Keratinocyte (primary cell): ENCODE results near the gene CTSA. TPM values are rescaled to one million over a fixed set of nuclear protein-coding genes. Genes with fewer than 3 reads are reported as not detected.
"Not testable (repeated sequence)": the region's sequence is repeated elsewhere in the genome, so short reads cannot be mapped to it uniquely, and the experiment has no call there.

Experiments
- DNase-seq: peaks from one replicate; pipeline ENCODE4 v3.0.0-alpha.2; 2011; ENCODE audit warnings: low read depth, missing footprints, low spot score
- FAIRE-seq: peaks from 2 replicates; lab custom pipeline; 2011; peaks lifted over from hg19 to GRCh38; lab: Jason Lieb, UNC
- H2AFZ ChIP-seq: 2 replicates; pipeline ENCODE4 v1.6.0; 2012; ENCODE audit warnings: low read length, control low read depth, inconsistent platforms; ENCODE audit not compliant: control insufficient read depth
- H3K27ac ChIP-seq: 2 replicates; pipeline ENCODE4 v1.5.1; 2011; ENCODE audit warnings: low read length; ENCODE audit not compliant: control insufficient read depth, insufficient read depth
- H3K27me3 ChIP-seq: 3 replicates; pipeline ENCODE4 v1.6.0; 2011; ENCODE audit warnings: low read length; ENCODE audit not compliant: control insufficient read depth, insufficient read depth; ENCODE audit errors: extremely low read depth
- H3K36me3 ChIP-seq, 2 experiments: 2 replicates in 1 of 2; 3 replicates in 1 of 2; pipeline ENCODE4 v1.5.1; 2011; ENCODE audit warnings: low read length in 2 of 2, mild to moderate bottlenecking in 1 of 2; ENCODE audit not compliant: control insufficient read depth in 2 of 2, insufficient read depth in 2 of 2; ENCODE audit errors: extremely low read depth in 1 of 2
- H3K4me1 ChIP-seq: 3 replicates; pipeline ENCODE4 v1.5.1; 2011; ENCODE audit warnings: low read length; ENCODE audit not compliant: control insufficient read depth, insufficient read depth; ENCODE audit errors: extremely low read depth
- H3K4me2 ChIP-seq: 3 replicates; pipeline ENCODE4 v1.6.0; 2011; ENCODE audit warnings: low read depth, low read length; ENCODE audit not compliant: control insufficient read depth, insufficient read depth; ENCODE audit errors: extremely low read depth
- H3K4me3 ChIP-seq, 3 experiments: fragments of 200-600 bp in 1 of 3; sonication (generic) in 1 of 3; 2 replicates in 2 of 3; 3 replicates in 1 of 3; pipeline ENCODE4 v1.5.1; 2011 to 2016; ENCODE audit warnings: low read length in 3 of 3, mild to moderate bottlenecking in 3 of 3, control low read depth in 2 of 3, inconsistent platforms in 1 of 3, low read depth in 1 of 3, mixed read lengths in 1 of 3, mixed run types in 1 of 3, moderate library complexity in 1 of 3; ENCODE audit not compliant: control insufficient read depth in 2 of 3, insufficient read depth in 2 of 3; ENCODE audit errors: extremely low read depth in 1 of 3
- H3K79me2 ChIP-seq: 2 replicates; pipeline ENCODE4 v1.6.0; 2012; ENCODE audit warnings: low read length; ENCODE audit not compliant: control insufficient read depth, insufficient read depth
- H3K9ac ChIP-seq: 3 replicates; pipeline ENCODE4 v1.6.0; 2011; ENCODE audit warnings: low read length; ENCODE audit not compliant: control insufficient read depth, insufficient read depth; ENCODE audit errors: extremely low read depth
- H3K9me1 ChIP-seq: 3 replicates; pipeline ENCODE4 v1.6.0; 2011; ENCODE audit warnings: low read length; ENCODE audit not compliant: control insufficient read depth, insufficient read depth; ENCODE audit errors: extremely low read depth
- H3K9me3 ChIP-seq: 2 replicates; pipeline ENCODE4 v1.5.1; 2012; ENCODE audit warnings: low read depth, low read length; ENCODE audit not compliant: control insufficient read depth
- H4K20me1 ChIP-seq: 3 replicates; pipeline ENCODE4 v1.6.0; 2011; ENCODE audit warnings: low read length; ENCODE audit not compliant: control insufficient read depth, insufficient read depth; ENCODE audit errors: extremely low read depth
- CTCF ChIP-seq, 3 experiments: IDR thresholded peaks in 1 of 3; conservative IDR thresholded peaks in 1 of 3; optimal IDR thresholded peaks in 1 of 3; 2 replicates in 2 of 3; 3 replicates in 1 of 3; pipeline versions ENCODE3 to v1.5.1; 2011; ENCODE audit warnings: low read length in 3 of 3, mild to moderate bottlenecking in 3 of 3, moderate library complexity in 2 of 3, control low read depth in 1 of 3, inconsistent platforms in 1 of 3; ENCODE audit not compliant: insufficient read depth in 2 of 3; ENCODE audit errors: extremely low read depth in 1 of 3
- EZH2 ChIP-seq: IDR thresholded peaks from one replicate; pipeline ENCODE4 v1.6.1; 2012; ENCODE audit warnings: inconsistent platforms, mild to moderate bottlenecking, low read length, moderate library complexity
- dilution Hi-C: fragments of 300-500 bp; cut with MboI; formaldehyde crosslinking; loops from one replicate; pipeline ENCODE4 v1.7.0; 2020; ENCODE audit warnings: low sequenced_read_pairs; ENCODE audit not compliant: extremely low pct_ligation_motif_present
- polyA plus RNA-seq, 5 experiments: library from polyadenylated mRNA; depleted of rRNA in 3 of 5; stranded (reverse) in 3 of 5; stranded (forward) in 1 of 5; unstranded in 1 of 5; fragments of >200 nt; gene quantifications; 1 replicate in 1 of 5; 2 replicates in 3 of 5; 3 replicates in 1 of 5; pipeline versions ENCODE4 v1.2.1 to v1.2.3, GENCODE V29; 2011 to 2012; ENCODE audit warnings: missing spikeins in 2 of 5, low read depth in 1 of 5, low replicate concordance in 1 of 5

CTSA gene
- polyA plus RNA-seq, 1 donor (not counting 4 experiments of a cell fraction or from before 2014, with no cell fraction given) = 38.6 TPM

- Histone ChIP-seq H3K9ac (no peak overlapping the region), H3K9me3 (no peaks in the 10 kb centered on the region), H3K4me3 (no peak overlapping the region), H3K36me3 (peaks cover 13 to 32% of the 10 kb centered on the region in 2 experiments), H3K27me3 (no peaks in the 10 kb centered on the region), H2AFZ (no peak overlapping the region), H3K4me1 (no peaks in the 10 kb centered on the region), H3K27ac (no peak overlapping the region), H3K9me1 (no peaks in the 10 kb centered on the region), H3K4me2 (no peak overlapping the region), H4K20me1 (no peaks in the 10 kb centered on the region), H3K79me2 (no peaks in the 10 kb centered on the region)
- dilution Hi-C loops = no loop called here
- DNase-seq = no peak
- FAIRE-seq = no peak
- no peak for TF ChIP-seq EZH2
- TF ChIP-seq CTCF (optimal IDR thresholded peaks at IDR 0.05 in 1 of 3, IDR thresholded peaks at IDR 0.05 in 1 of 3, conservative IDR thresholded peaks at IDR 0.05 in 1 of 3; ENCODE audit: extremely low read depth in 1 of 3, insufficient read depth in 2 of 3, low read length in 3 of 3) = no peak
Observed at GRCh38 chr20:45899046-45899835, 8.1 kb downstream of the CTSA start.

DNA sequence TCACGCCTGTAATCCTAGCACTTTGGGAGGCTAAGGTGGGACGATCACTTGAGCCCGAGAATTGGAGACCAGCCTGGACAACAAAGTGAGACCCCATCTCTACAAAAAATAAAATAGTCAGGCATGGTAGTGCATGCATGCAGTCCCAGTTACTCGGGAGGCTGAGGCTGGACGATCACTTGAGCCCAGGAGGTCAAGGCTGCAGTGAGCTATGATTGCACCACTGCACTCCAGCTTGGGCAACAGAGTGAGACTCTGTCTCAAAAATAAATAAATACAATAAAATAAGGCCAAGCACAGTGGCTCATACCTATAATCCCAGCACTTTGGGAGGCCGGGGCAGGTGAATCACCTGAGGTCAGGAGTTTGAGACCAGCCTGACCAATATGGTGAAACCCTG is 10.2 kb downstream of the CTSA start:
- H3K9me1 ChIP-seq, FAIRE-seq, H3K4me2 ChIP-seq, H3K4me3 ChIP-seq, DNase-seq, H2AFZ ChIP-seq, dilution Hi-C loops, H3K9me3 ChIP-seq, H4K20me1 ChIP-seq, H3K27me3 ChIP-seq, H3K79me2 ChIP-seq, H3K27ac ChIP-seq, H3K9ac ChIP-seq: not testable (repeated sequence)
- Histone ChIP-seq H3K36me3 (peaks cover 17 to 31% of the 10 kb centered on the region in 2 experiments), H3K4me1 (peaks cover 12% of the 10 kb centered on the region)
